Stimulated activated CD8-positive, alpha-beta memory T cell treated with anti-CD3 and anti-CD28 coated beads, Interleukin-7, amount 100 ng/mL, for 24 hours (primary cell): ENCODE results near the gene DENND2D.
"Not testable (repeated sequence)": the region's sequence is repeated elsewhere in the genome, so short reads cannot be mapped to it uniquely, and the experiment has no call there.

Experiments used
- DNase-seq: peaks from one replicate; pipeline ENCODE4 v3.0.0-alpha.2; 2020; ENCODE audit warnings: low read depth

Gene DENND2D

DNA sequence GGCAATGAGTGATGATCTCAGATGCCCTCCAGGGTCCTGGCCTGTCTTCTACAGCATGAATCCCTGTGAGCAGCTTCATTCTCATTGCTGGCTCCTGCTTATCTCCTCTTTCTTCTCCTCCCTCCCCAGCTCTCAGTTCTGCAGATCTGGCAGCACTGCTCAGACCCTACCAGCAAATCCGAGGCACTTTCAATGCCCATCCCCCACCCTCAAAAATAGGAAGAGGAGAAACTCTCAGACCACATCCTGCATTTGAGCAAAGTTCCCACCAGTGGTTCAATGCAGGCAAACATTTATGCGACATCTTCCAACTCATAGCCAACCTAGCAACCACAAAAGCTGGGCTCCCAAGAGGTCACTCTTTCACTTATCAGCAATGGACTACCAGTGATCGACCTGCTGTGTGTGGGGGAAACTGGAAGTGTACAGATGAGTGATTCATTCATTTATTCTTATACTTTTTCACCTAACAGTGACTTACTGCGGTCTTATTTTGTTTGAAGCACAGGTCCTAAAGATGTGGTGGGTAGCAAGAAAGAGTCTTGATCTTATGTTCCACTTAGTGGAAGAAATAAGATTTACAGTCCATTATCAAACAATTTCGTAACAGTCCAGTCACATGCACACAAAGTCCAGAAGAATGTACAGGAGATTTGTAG lies 21.3 kb upstream of the DENND2D start:
- DNase-seq: no peak

DNA sequence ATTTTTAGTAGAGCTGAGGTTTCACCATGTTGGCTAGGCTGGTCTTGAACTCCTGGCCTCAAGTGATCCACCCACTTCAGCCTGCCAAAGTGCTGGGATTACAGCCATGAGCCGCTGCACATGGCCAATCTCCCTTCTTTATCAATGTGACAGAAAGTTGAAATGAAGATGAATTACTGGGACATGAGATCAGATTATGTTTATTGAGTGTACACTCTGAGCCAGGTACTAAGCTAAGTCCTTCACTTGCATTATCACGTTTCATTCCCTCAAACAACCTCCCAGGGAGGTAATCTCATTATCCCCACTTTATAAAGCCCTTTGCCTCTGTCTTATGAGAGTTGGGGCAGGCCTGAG lies 20.8 kb upstream of the DENND2D start:
- no peak for DNase-seq

GRCh38 chr1:111220302-111220890 lies 19.9 kb upstream of the DENND2D start:
- no peak for DNase-seq

DNA sequence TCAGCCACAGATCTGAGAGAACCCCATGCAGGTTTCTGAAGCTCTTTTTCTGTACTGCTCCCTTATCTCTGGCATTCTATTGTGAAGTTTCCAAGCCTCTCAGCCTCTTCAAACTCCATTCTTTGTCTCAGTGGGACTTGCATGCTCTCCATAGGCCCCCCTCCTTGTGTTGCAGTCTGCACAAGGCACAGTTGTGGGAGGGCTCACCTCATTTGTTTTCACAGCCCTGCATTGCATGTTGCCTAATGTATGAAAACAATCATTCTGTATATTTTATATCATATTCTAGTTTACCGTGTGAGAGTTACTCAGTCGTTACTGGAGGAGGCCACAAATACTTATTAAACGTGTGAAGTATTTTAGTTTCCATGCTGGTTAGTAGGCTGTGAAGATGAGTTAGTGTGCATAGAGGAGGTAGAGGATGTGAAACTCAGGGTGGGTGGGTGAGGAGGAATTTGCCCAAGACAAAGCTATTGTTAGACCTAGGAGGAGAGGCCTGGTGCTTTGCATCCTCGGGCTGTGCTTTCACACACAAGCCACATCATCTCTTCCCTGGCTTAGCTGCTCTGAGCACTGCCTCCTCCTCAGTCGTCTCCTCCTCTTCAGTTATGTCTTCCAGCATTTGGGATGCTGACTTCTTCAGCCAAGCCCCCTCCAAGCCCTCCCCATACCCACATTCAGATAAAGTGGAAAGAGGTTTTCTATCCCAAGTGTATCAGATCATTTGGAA lies 19.3 kb upstream of the DENND2D start:
- no peak for DNase-seq

DNA sequence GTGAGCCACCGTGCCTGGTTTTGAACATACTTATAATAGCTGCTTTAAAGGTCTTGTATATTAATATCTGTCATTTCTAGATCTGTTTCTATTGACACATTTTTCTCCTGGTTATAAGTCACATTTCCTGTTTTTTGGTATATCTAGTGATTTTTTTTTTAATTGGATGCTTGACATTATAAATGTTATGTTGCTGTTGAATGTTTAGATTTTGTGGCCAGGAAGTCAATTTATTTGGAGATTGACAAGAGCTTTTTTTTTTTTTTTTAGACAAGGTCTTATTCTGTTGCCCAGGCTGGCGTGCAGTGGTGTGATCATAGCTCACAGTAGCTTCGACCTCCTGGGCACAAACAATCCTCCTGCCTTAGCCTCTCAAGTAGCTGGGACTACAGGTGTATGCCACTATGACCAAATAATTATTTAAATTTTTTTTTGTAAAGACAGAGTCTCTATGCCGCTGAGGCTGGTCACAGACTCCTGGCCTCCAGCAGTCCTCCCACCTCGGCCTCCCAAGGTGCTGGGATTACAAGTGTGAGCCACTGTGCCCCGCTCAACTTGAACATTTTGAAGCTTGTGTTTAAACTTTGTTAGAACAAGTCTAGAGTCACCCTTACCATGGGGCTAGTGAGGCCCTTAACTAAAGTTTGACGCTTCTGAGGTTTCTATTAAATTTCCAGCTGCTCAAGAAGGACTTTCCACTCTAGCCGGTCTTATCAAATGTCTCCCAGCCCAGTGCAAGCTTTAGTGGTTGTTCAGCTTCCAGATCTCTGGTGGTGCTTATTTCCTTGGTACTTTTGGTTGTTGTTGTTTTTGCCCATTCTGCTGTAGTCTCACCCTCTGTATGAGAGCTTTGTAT lies 18.5 kb upstream of the DENND2D start:
- no peak for DNase-seq

- no peak for DNase-seq
These were observed 16.9 kb upstream of the DENND2D start for GRCh38 chr1:111217183-111217910.

GRCh38 chr1:111216751-111217150 lies 16.3 kb upstream of the DENND2D start:
- no peak for DNase-seq

DNA sequence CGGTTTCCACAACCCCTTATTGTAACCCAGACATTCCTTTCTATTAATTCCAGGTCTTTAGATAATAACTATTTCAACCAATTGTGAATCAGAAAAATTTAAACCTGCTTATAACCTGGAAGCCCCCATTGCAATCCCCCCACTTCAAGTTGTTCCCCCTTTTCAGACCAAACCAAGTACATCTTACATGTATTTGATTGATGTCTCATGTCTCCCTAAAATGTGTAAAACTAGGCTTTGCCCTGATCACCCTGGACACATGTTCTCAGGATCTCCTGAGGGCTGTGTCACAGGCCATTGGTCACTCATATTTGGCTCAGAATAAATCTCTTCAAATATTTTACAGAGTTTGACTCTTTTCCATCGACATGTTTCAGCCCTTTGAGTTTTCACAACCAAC lies 14.8 kb upstream of the DENND2D start:
- DNase-seq: not testable (repeated sequence)

DNA sequence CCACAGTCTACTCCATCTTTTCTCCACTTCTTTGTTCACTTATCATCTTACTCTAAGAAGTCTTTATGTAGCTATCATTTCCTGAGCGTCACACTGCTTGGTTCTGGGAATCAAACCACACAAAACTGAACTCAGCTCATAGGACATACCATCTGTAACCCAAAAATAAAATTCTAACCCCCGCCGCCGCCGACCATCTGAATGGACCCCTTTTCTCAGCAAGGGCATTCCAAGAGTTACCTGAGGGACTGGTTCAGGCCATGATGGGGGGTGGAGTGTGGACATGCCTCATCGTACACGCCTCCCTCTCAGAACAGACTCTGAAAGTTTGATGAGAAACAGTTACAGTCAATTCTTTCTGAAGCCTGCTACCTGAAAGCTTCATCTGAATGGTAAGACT lies 14.4 kb upstream of the DENND2D start:
- DNase-seq: peak; percentile 37

GRCh38 chr1:111214074-111214801 lies 13.8 kb upstream of the DENND2D start:
- DNase-seq: no peak

GRCh38 chr1:111213412-111213811 lies 13.0 kb upstream of the DENND2D start:
- no peak for DNase-seq

DNA sequence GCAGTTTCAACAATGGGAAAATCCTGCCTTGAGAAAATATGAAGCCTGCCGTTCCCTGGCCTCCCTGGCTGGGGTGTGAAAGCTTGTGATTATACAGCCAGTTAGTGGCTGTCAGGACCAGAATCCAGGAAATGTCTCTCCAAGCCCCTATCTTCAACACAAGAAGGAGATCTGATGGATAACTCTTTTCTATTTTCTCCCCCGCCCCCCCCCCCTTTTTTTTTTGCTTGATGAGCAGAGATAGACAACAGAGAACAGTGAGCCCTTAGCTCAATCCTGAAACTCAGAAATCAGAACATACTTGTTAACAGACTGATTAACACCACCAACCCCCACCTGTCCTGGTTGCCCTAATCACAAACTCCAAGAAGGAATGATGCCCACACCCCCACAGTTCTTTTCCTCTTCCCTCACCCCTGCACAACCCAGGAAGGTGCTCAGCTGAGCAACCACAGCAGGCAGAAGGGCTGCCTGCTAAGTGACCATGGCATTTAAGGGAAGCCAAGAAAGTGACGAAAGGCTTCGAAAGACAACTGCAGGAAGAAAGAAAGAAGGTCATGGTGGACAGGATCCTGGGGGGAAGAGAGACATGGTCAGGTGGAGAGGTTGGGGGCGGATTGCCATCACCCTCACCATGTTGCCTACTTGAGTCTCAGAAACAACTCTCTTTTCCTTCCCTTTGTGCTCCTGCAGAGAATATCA lies 12.3 kb upstream of the DENND2D start:
- DNase-seq: no peak

- DNase-seq: no peak
These were observed 11.5 kb upstream of the DENND2D start for GRCh38 chr1:111211921-111212320.

GRCh38 chr1:111209622-111210021 lies 9.2 kb upstream of the DENND2D start:
- DNase-seq: no peak

GRCh38 chr1:111208921-111209320 lies 8.5 kb upstream of the DENND2D start:
- DNase-seq: no peak

DNA sequence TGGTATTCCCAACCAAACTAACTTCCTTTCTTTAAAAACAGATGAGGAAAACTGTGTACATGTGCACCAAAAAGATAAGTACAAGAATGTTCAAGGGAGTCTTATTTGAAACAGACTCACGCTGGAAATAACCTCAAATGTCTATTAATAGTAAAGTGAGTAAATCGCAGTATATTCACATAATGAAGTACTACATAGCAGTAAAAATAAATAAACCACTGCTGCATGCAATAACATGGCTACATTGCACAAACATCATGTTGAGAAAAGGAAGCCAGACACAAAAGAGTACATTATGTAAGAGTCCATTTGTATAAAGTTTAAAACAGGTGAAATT lies 5.2 kb upstream of the DENND2D start:
- DNase-seq: no peak

GRCh38 chr1:111204983-111205713 lies 4.7 kb upstream of the DENND2D start:
- DNase-seq: no peak

GRCh38 chr1:111204201-111204982 lies 3.9 kb upstream of the DENND2D start:
- DNase-seq: peak; percentile 34

DNA sequence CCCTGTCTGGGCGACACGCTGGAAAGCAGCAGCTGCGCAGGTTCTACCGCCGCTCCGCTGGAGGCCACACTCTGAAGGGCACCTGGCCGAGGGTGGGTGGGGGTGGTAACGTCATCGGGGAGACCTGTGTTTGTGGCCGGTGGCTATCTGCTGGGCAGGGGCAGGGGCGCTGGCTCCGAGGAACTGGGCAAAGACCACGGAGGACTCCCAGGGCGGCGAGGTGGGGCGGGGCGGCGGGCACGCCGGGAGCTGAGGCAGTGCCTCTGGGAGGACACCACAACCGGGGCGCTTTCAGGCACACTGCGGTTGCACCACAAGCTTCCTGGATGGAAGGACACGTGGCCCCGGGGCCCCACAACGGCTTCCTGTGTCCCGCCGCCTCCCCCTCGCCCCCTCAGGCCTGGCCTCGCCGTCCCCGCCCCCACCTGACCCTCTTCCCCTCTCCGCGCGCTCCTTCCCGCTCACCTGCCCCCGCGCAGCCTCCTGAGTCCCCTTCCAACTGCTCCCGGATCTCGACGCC lies 3.3 kb upstream of the DENND2D start:
- peak; percentile 67 for DNase-seq
